ENCODE results near the gene PDE12. TPM values are rescaled to one million over a fixed set of nuclear protein-coding genes. Genes with fewer than 3 reads are reported as not detected.

The PDE12 gene
- total and polyA plus RNA-seq, 2 of the 13 experiments (the other 11 are each of a cell fraction or from before 2014, with no cell fraction given) = 9.0 to 17.8 TPM

- TF ChIP-seq PRDM15 (CRISPR knock-in tag; IDR thresholded peaks at IDR 0.05) (no peak), MXI1 (IDR thresholded peaks at IDR 0.05; ENCODE audit: borderline replicate concordance, low read depth, low read length) (peak; percentile 71; the same call in 2 of the 3 replicates), ZBTB2 (CRISPR knock-in tag; IDR thresholded peaks at IDR 0.05; ENCODE audit: low read depth) (no peak; the same call in 1 of the 2 replicates), ZBTB14 (CRISPR knock-in tag; IDR thresholded peaks at IDR 0.05) (0 out of 2 replicates have a peak, but pooled peaks have one; percentile 29), MLLT10 (CRISPR knock-in tag; IDR thresholded peaks at IDR 0.05) (no peak), SOX6 (IDR thresholded peaks at IDR 0.05) (no peak), SOX6 (CRISPR knock-in tag; IDR thresholded peaks at IDR 0.05) (peak; percentile 57), ZNF124 (CRISPR knock-in tag; IDR thresholded peaks at IDR 0.05) (peak; percentile 63; the same call in 1 of the 2 replicates), HDAC6 (IDR thresholded peaks at IDR 0.05; ENCODE audit: low read depth, low read length) (no peak), RARG (CRISPR knock-in tag; IDR thresholded peaks at IDR 0.05; ENCODE audit: low read depth) (no peak), MAFG (CRISPR knock-in tag; IDR thresholded peaks at IDR 0.05) (no peak), ZBTB40 (IDR thresholded peaks at IDR 0.05) (peak; percentile 58), ZBTB40 (CRISPR knock-in tag; IDR thresholded peaks at IDR 0.05) (peak; percentile 71), IRF2 (CRISPR knock-in tag; IDR thresholded peaks at IDR 0.05) (peak; percentile 72; the same call in 1 of the 2 replicates)
These were observed at the start of gene PDE12 (continued) for GRCh38 chr3:57555738-57556458.

Data from HepG2 (cell line).